Stomach (tissue), 4 donors: ENCODE results near the gene MIOX.

ENCODE experiments used
- EP300 ChIP-seq: sonication (generic); formaldehyde crosslinking; IDR thresholded peaks from one replicate; pipeline ENCODE4 v1.6.1; 2017; ENCODE audit warnings: antibody characterized with exemption
- POLR2A ChIP-seq, 4 donors: fragments of 450-650 bp; IDR thresholded peaks; one replicate each; pipeline ENCODE4 v1.6.1; 2016; ENCODE audit warnings: antibody characterized with exemption in 4 of 4, control low read depth in 2 of 4, mild to moderate bottlenecking in 1 of 4, moderate library complexity in 1 of 4
- TF ChIP-seq, protein P1 (sequence below), 7 experiments: fragments of 450-650 bp in 4 of 7; fragments of 200-600 bp in 3 of 7; sonication (generic) in 3 of 7; IDR thresholded peaks; one replicate each; pipeline ENCODE4 v1.5.1; 2016 to 2019; ENCODE audit warnings: antibody characterized with exemption in 7 of 7, control low read depth in 2 of 7, mild to moderate bottlenecking in 1 of 7

GRCh38 chr22:50527921-50528681, 41.4 kb downstream of the MIOX start:
- TF ChIP-seq, protein P1, sequence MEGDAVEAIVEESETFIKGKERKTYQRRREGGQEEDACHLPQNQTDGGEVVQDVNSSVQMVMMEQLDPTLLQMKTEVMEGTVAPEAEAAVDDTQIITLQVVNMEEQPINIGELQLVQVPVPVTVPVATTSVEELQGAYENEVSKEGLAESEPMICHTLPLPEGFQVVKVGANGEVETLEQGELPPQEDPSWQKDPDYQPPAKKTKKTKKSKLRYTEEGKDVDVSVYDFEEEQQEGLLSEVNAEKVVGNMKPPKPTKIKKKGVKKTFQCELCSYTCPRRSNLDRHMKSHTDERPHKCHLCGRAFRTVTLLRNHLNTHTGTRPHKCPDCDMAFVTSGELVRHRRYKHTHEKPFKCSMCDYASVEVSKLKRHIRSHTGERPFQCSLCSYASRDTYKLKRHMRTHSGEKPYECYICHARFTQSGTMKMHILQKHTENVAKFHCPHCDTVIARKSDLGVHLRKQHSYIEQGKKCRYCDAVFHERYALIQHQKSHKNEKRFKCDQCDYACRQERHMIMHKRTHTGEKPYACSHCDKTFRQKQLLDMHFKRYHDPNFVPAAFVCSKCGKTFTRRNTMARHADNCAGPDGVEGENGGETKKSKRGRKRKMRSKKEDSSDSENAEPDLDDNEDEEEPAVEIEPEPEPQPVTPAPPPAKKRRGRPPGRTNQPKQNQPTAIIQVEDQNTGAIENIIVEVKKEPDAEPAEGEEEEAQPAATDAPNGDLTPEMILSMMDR (IDR thresholded peaks at IDR 0.05) = no peak
- TF ChIP-seq POLR2A (IDR thresholded peaks at IDR 0.05) (no peak), EP300 (no peak)
